ENCODE data around the gene RBCK1.

Gene RBCK1

GRCh38 chr20:420166-420620 lies 12.1 kb downstream of the RBCK1 start:
- no peak for DNase-seq

- DNase-seq = no peak
Measured at GRCh38 chr20:420721-421574, 12.8 kb downstream of the RBCK1 start.

- no peak for DNase-seq
Measured at GRCh38 chr20:421685-422250, 13.7 kb downstream of the RBCK1 start.

GRCh38 chr20:426566-426965 lies 18.5 kb downstream of the RBCK1 start:
- no peak for DNase-seq

GRCh38 chr20:427401-427800 lies 19.3 kb downstream of the RBCK1 start:
- DNase-seq = no peak

- no peak for DNase-seq
Measured at GRCh38 chr20:427849-428657, 20.0 kb downstream of the RBCK1 start.

GRCh38 chr20:428658-429200 lies 20.6 kb downstream of the RBCK1 start:
- no peak for DNase-seq

- no peak for DNase-seq
Measured at GRCh38 chr20:430091-430999, 22.2 kb downstream of the RBCK1 start.

GRCh38 chr20:431012-431904 lies 23.2 kb downstream of the RBCK1 start:
- DNase-seq = no peak

GRCh38 chr20:432208-432607 lies 24.1 kb downstream of the RBCK1 start:
- no peak for DNase-seq

GRCh38 chr20:432677-433299 lies 24.7 kb downstream of the RBCK1 start:
- no peak for DNase-seq

- DNase-seq = no peak
Measured at GRCh38 chr20:433300-433975, 25.3 kb downstream of the RBCK1 start.

- no peak for DNase-seq
Measured at GRCh38 chr20:434221-434620, 26.1 kb downstream of the RBCK1 start.

- DNase-seq = no peak
Measured at GRCh38 chr20:434661-435419, 26.7 kb downstream of the RBCK1 start.

GRCh38 chr20:435558-435957 lies 27.5 kb downstream of the RBCK1 start:
- no peak for DNase-seq

- DNase-seq = no peak
Measured at GRCh38 chr20:436476-436875, 28.4 kb downstream of the RBCK1 start.

GRCh38 chr20:437787-438486 lies 29.8 kb downstream of the RBCK1 start:
- no peak for DNase-seq
